ENCODE data around the gene DCBLD1. TPM values are rescaled to one million over a fixed set of nuclear protein-coding genes. Genes with fewer than 3 reads are reported as not detected.

DCBLD1 gene
- total RNA-seq, 1 experiment from 2014 or later, result 19.5 TPM

- TF ChIP-seq FOSL1 (IDR thresholded peaks at IDR 0.05; ENCODE audit: low read depth), result no peak
- no peak for TF ChIP-seq EGR1 (IDR thresholded peaks at IDR 0.05; ENCODE audit: low read depth)
- TF ChIP-seq EZH2phosphoT487 (IDR thresholded peaks at IDR 0.05; ENCODE audit: borderline replicate concordance), result no peak
- TF ChIP-seq YY1 (IDR thresholded peaks at IDR 0.05; ENCODE audit: extremely low read depth, insufficient replicate concordance, low read depth, low read length), result no peak
- BruUV-seq (replicated peaks), result no TSS peak
- Histone ChIP-seq H2AFZ (ENCODE audit: low read depth, low read length, poor library complexity, severe bottlenecking) (no peak overlapping the region), H3K79me2 (ENCODE audit: insufficient read depth, low read length) (peaks cover 1% of the 10 kb centered on the region; the same call in 1 of the 2 replicates), H3K27me3 (ENCODE audit: insufficient read depth, low read length) (no peaks in the 10 kb centered on the region), H3K36me3 (ENCODE audit: control insufficient read depth in 1 of 2, insufficient read depth in 2 of 2, low read length in 2 of 2) (peaks cover 6 to 12% of the 10 kb centered on the region in 2 experiments; a peak in 1 of 4 replicates), H3K9me2 (ENCODE audit: insufficient read depth) (no peaks in the 10 kb centered on the region), H3K9ac (ENCODE audit: low read length) (no peak overlapping the region), H3K9me3 (ENCODE audit: control insufficient read depth in 1 of 2, insufficient read depth in 1 of 2, low read depth in 1 of 2, low read length in 2 of 2) (no peaks in the 10 kb centered on the region), H3K4me2 (ENCODE audit: low read length) (no peak overlapping the region), H3K4me1 (ENCODE audit: control insufficient read depth in 1 of 2, insufficient read depth in 2 of 2, low read length in 2 of 2) (no peaks in the 10 kb centered on the region), H3K27ac (ENCODE audit: low read depth, low read length) (no peak overlapping the region), H4K20me1 (ENCODE audit: insufficient read depth) (no peaks in the 10 kb centered on the region), H3K4me3 (replicated peaks in 1 of 2; ENCODE audit: low read depth in 1 of 2, low read length in 2 of 2) (no peak overlapping the region)
- ChIA-PET CTCF (no interaction called here), POLR2A (no interaction called here), RAD21 (ENCODE audit: low non-redundant PET in 1 of 2, low total read pairs in 2 of 2, uncharacterized antibody in 2 of 2, unreplicated experiment in 2 of 2) (no interaction called here)
- no peak for ATAC-seq
- intact Hi-C loops (cut with micrococcal nuclease), result no loop called here
- no peak for DNase-seq (ENCODE audit: low read depth, low spot score)
These were observed 91.7 kb downstream of the DCBLD1 start for GRCh38 chr6:117574198-117574597.

GRCh38 chr6:117585647-117586046, 103.2 kb downstream of the DCBLD1 start:
- Histone ChIP-seq H3K36me3 (ENCODE audit: control insufficient read depth in 1 of 2, insufficient read depth in 2 of 2, low read length in 2 of 2) (peaks cover 0 to 8% of the 10 kb centered on the region in 2 experiments; a peak in 1 of 4 replicates), H3K27ac (ENCODE audit: low read depth, low read length) (no peak overlapping the region), H3K9me2 (ENCODE audit: insufficient read depth) (no peaks in the 10 kb centered on the region), H2AFZ (ENCODE audit: low read depth, low read length, poor library complexity, severe bottlenecking) (no peak overlapping the region), H3K9me3 (ENCODE audit: control insufficient read depth in 1 of 2, insufficient read depth in 1 of 2, low read depth in 1 of 2, low read length in 2 of 2) (no peaks in the 10 kb centered on the region), H3K4me2 (ENCODE audit: low read length) (no peak overlapping the region), H3K79me2 (ENCODE audit: insufficient read depth, low read length) (peaks cover 43% of the 10 kb centered on the region), H4K20me1 (ENCODE audit: insufficient read depth) (no peaks in the 10 kb centered on the region), H3K9ac (ENCODE audit: low read length) (no peak overlapping the region), H3K4me3 (replicated peaks in 1 of 2; ENCODE audit: low read depth in 1 of 2, low read length in 2 of 2) (no peak overlapping the region), H3K4me1 (ENCODE audit: control insufficient read depth in 1 of 2, insufficient read depth in 2 of 2, low read length in 2 of 2) (no peaks in the 10 kb centered on the region), H3K27me3 (ENCODE audit: insufficient read depth, low read length) (no peaks in the 10 kb centered on the region)
- no TSS peak for BruUV-seq (replicated peaks)
- no peak for DNase-seq (ENCODE audit: low read depth, low spot score)
- ChIA-PET POLR2A (no interaction called here), CTCF (no interaction called here), RAD21 (ENCODE audit: low non-redundant PET in 1 of 2, low total read pairs in 2 of 2, uncharacterized antibody in 2 of 2, unreplicated experiment in 2 of 2) (no interaction called here)
- intact Hi-C loops (cut with micrococcal nuclease), result no loop called here
- TF ChIP-seq SRF (IDR thresholded peaks at IDR 0.05; ENCODE audit: low read depth) (no peak), FOSL1 (IDR thresholded peaks at IDR 0.05; ENCODE audit: low read depth) (no peak), JUND (IDR thresholded peaks at IDR 0.05) (no peak), TCF7L2 (IDR thresholded peaks at IDR 0.05; ENCODE audit: borderline replicate concordance, extremely low read depth, insufficient read depth, insufficient read length) (no peak), REST (IDR thresholded peaks at IDR 0.05; ENCODE audit: low read depth) (no peak), RAD21 (IDR thresholded peaks at IDR 0.05; ENCODE audit: low read depth) (no peak), EZH2 (IDR thresholded peaks at IDR 0.05) (no peak), EGR1 (IDR thresholded peaks at IDR 0.05; ENCODE audit: low read depth) (no peak), ELF1 (IDR thresholded peaks at IDR 0.05; ENCODE audit: borderline replicate concordance, low read depth) (no peak), MAX (IDR thresholded peaks at IDR 0.05) (no peak), CBX3 (IDR thresholded peaks at IDR 0.05; ENCODE audit: low read depth) (no peak), ZNF274 (IDR thresholded peaks at IDR 0.05; ENCODE audit: low read depth, low read length) (no peak)
- ATAC-seq, result no peak
